WTC11 (cell line): ENCODE data around the gene ALDOA.

Experiments
- ATF2 ChIP-seq: sonication (generic); formaldehyde crosslinking; IDR thresholded peaks from 2 replicates; pipeline ENCODE4 v1.8.1; 2022; ENCODE audit warnings: low read depth, missing genetic modification reagents, borderline replicate concordance
- ELF4 ChIP-seq: sonication (generic); formaldehyde crosslinking; IDR thresholded peaks from 2 replicates; pipeline ENCODE4 v1.8.1; 2022; ENCODE audit warnings: low read depth, mild to moderate bottlenecking, moderate library complexity, missing genetic modification reagents
- ESRRA ChIP-seq: sonication (generic); formaldehyde crosslinking; IDR thresholded peaks from 2 replicates; pipeline ENCODE4 v1.8.1; 2022; ENCODE audit warnings: mild to moderate bottlenecking, missing genetic modification reagents, borderline replicate concordance
- PRDM15 ChIP-seq: sonication (generic); formaldehyde crosslinking; IDR thresholded peaks from 2 replicates; pipeline ENCODE4 v1.8.0; 2022; ENCODE audit warnings: missing genetic modification reagents
- TF ChIP-seq, protein P1 (sequence below): sonication (generic); formaldehyde crosslinking; IDR thresholded peaks from 2 replicates; pipeline ENCODE4 v1.8.0; 2022; ENCODE audit warnings: mild to moderate bottlenecking, missing genetic modification reagents
- TF ChIP-seq, protein P2 (sequence below): fragments of 200-600 bp; IDR thresholded peaks from 2 replicates; pipeline ENCODE4 v1.8.0; 2022; ENCODE audit warnings: antibody characterized with exemption
- TF ChIP-seq, protein P3 (sequence below): fragments of 250-450 bp; sonication (Bioruptor Pico); IDR thresholded peaks from 2 replicates; pipeline ENCODE4 v1.9.0; 2021; ENCODE audit warnings: moderate library complexity, mild to moderate bottlenecking, inconsistent platforms, borderline replicate concordance

DNA sequence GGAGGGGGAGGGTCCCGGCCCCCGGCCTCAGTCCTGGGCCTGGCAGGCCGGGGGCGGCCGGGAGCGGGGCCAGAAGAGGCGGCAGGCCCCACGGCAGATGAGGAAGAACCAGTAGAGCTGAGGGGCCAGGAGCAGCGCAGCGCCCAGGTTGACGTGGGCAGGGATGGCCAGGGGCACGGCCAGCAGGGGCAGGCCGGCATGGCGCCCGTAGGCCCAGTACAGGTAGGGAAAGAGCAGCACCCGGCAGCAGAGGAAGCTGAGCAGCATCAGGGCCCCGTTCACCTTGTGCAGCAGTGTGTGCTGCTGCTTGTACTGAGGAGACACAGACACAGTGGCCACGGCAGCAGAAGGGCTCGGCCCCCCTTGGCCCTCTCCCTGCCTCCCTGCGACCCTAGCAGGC, 40.4 kb upstream of the ALDOA start:
- TF ChIP-seq ATF2 (CRISPR knock-in tag): no peak
- TF ChIP-seq, protein P1, sequence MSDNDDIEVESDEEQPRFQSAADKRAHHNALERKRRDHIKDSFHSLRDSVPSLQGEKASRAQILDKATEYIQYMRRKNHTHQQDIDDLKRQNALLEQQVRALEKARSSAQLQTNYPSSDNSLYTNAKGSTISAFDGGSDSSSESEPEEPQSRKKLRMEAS (CRISPR knock-in tag): no peak
- TF ChIP-seq, protein P2, sequence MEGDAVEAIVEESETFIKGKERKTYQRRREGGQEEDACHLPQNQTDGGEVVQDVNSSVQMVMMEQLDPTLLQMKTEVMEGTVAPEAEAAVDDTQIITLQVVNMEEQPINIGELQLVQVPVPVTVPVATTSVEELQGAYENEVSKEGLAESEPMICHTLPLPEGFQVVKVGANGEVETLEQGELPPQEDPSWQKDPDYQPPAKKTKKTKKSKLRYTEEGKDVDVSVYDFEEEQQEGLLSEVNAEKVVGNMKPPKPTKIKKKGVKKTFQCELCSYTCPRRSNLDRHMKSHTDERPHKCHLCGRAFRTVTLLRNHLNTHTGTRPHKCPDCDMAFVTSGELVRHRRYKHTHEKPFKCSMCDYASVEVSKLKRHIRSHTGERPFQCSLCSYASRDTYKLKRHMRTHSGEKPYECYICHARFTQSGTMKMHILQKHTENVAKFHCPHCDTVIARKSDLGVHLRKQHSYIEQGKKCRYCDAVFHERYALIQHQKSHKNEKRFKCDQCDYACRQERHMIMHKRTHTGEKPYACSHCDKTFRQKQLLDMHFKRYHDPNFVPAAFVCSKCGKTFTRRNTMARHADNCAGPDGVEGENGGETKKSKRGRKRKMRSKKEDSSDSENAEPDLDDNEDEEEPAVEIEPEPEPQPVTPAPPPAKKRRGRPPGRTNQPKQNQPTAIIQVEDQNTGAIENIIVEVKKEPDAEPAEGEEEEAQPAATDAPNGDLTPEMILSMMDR: no peak
- TF ChIP-seq ELF4: no peak
- no peak for TF ChIP-seq ESRRA (CRISPR knock-in tag)
- TF ChIP-seq PRDM15 (CRISPR knock-in tag): no peak
- TF ChIP-seq, protein P3, sequence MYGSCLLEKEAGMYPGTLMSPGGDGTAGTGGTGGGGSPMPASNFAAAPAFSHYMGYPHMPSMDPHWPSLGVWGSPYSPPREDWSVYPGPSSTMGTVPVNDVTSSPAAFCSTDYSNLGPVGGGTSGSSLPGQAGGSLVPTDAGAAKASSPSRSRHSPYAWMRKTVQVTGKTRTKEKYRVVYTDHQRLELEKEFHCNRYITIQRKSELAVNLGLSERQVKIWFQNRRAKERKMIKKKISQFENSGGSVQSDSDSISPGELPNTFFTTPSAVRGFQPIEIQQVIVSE: no peak
